GM06990 (cell line): ENCODE results near the gene PTPRN2.

ENCODE experiments used
- DNase-seq: peaks from one replicate; pipeline ENCODE4 v3.0.0-alpha.2; 2011; ENCODE audit not compliant: insufficient read length; ENCODE audit errors: extremely low read depth
- H3K27me3 ChIP-seq: replicated peaks from 2 replicates; pipeline ENCODE4 v1.6.0; 2011; ENCODE audit warnings: low read length; ENCODE audit not compliant: control insufficient read depth, insufficient read depth
- H3K36me3 ChIP-seq: 2 replicates; pipeline ENCODE4 v1.5.1; 2011; ENCODE audit warnings: low read length; ENCODE audit not compliant: control insufficient read depth, insufficient read depth
- H3K4me3 ChIP-seq: replicated peaks from 2 replicates; pipeline ENCODE4 v1.5.1; 2011; ENCODE audit warnings: low read depth, mild to moderate bottlenecking, control low read depth, low read length
- CTCF ChIP-seq: IDR thresholded peaks from 2 replicates; pipeline ENCODE4 v1.5.1; 2011; ENCODE audit warnings: low read length, control low read depth, mild to moderate bottlenecking, inconsistent platforms; ENCODE audit not compliant: insufficient read depth, poor library complexity, severe bottlenecking

Gene PTPRN2

GRCh38 chr7:157829491-157829890 is 758.1 kb downstream of the PTPRN2 start:
- H3K36me3 ChIP-seq, result no peaks in the 10 kb centered on the region
- H3K27me3 ChIP-seq, result no peaks in the 10 kb centered on the region
- no peak for TF ChIP-seq CTCF
- no peak overlapping the region for H3K4me3 ChIP-seq
- DNase-seq, result no peak

GRCh38 chr7:157828881-157829280 is 758.7 kb downstream of the PTPRN2 start:
- no peaks in the 10 kb centered on the region for H3K36me3 ChIP-seq
- no peak for TF ChIP-seq CTCF
- DNase-seq, result no peak
- H3K4me3 ChIP-seq, result no peak overlapping the region
- H3K27me3 ChIP-seq, result no peaks in the 10 kb centered on the region

GRCh38 chr7:157828190-157828589 is 759.4 kb downstream of the PTPRN2 start:
- no peak for TF ChIP-seq CTCF
- H3K27me3 ChIP-seq, result no peaks in the 10 kb centered on the region
- H3K4me3 ChIP-seq, result no peak overlapping the region
- no peak for DNase-seq
- no peaks in the 10 kb centered on the region for H3K36me3 ChIP-seq

- Histone ChIP-seq H3K36me3 (no peaks in the 10 kb centered on the region), H3K27me3 (no peaks in the 10 kb centered on the region), H3K4me3 (no peak overlapping the region)
- no peak for DNase-seq
- TF ChIP-seq CTCF, result no peak
These were observed 759.8 kb downstream of the PTPRN2 start for GRCh38 chr7:157827863-157828160.

GRCh38 chr7:157827045-157827862 is 760.4 kb downstream of the PTPRN2 start:
- H3K36me3 ChIP-seq, result no peaks in the 10 kb centered on the region
- no peak for TF ChIP-seq CTCF
- no peaks in the 10 kb centered on the region for H3K27me3 ChIP-seq
- no peak overlapping the region for H3K4me3 ChIP-seq
- DNase-seq, result no peak

GRCh38 chr7:157826566-157826965 is 761.1 kb downstream of the PTPRN2 start:
- Histone ChIP-seq H3K36me3 (no peaks in the 10 kb centered on the region), H3K27me3 (no peaks in the 10 kb centered on the region), H3K4me3 (no peak overlapping the region)
- TF ChIP-seq CTCF, result no peak
- no peak for DNase-seq
